ENCODE data around the gene SCUBE2.
A peak's percentile ranks its signal among the peaks of the same experiment; 100 is the strongest.

SCUBE2 gene

GRCh38 chr11:9092853-9093778 lies 1.7 kb upstream of the SCUBE2 start:
- no peaks in the 10 kb centered on the region for H3K79me2 ChIP-seq (ENCODE audit: control insufficient read depth, insufficient read depth, low read length)
- no peaks in the 10 kb centered on the region for H3K79me1 ChIP-seq (ENCODE audit: low read length)
- H2BK15ac ChIP-seq (replicated peaks; ENCODE audit: low read depth) = no peak overlapping the region
- no peak overlapping the region for H4K8ac ChIP-seq (ENCODE audit: low read depth, low read length)
- no peak overlapping the region for H2BK120ac ChIP-seq (ENCODE audit: low read depth, low read length)
- no peak overlapping the region for H3K9ac ChIP-seq (ENCODE audit: low read length)
- H3K27ac ChIP-seq (ENCODE audit: low read depth, low read length) = no peak overlapping the region
- no peak overlapping the region for H3K23ac ChIP-seq (ENCODE audit: low read length)
- no peak for DNase-seq
- no peak overlapping the region for H3K4me3 ChIP-seq (ENCODE audit: low read length)
- no CpG with 5 or more reads among the region's 10 CpGs for WGBS (ENCODE audit: extremely low coverage, insufficient coverage, low lambda C conversion rate)
- no peak overlapping the region for H2AK5ac ChIP-seq (ENCODE audit: low read length)
- no peak overlapping the region for H3K4ac ChIP-seq (ENCODE audit: low read depth, low read length)
- no peak overlapping the region for H3K18ac ChIP-seq (ENCODE audit: low read length)
- H4K5ac ChIP-seq (ENCODE audit: low read length) = no peak overlapping the region
- H3K36me3 ChIP-seq (ENCODE audit: control insufficient read depth, insufficient read depth, low read length) = no peaks in the 10 kb centered on the region
- no peaks in the 10 kb centered on the region for H3K4me1 ChIP-seq (ENCODE audit: control insufficient read depth, low read depth, low read length)
- H2BK5ac ChIP-seq (ENCODE audit: low read length) = no peak overlapping the region
- H3K27me3 ChIP-seq (ENCODE audit: insufficient read depth, low read length, poor library complexity) = peaks cover 7% of the 10 kb centered on the region
- H3K4me2 ChIP-seq (ENCODE audit: low read length) = no peak overlapping the region
- H3K56ac ChIP-seq (ENCODE audit: low read length) = no peak overlapping the region

GRCh38 chr11:9092072-9092471 lies 673 bp upstream of the SCUBE2 start:
- Histone ChIP-seq H4K8ac (ENCODE audit: low read depth, low read length) (no peak overlapping the region), H3K4me3 (ENCODE audit: low read length) (no peak overlapping the region), H2BK120ac (ENCODE audit: low read depth, low read length) (no peak overlapping the region), H3K79me1 (ENCODE audit: low read length) (no peaks in the 10 kb centered on the region), H2AK5ac (ENCODE audit: low read length) (no peak overlapping the region), H3K23ac (ENCODE audit: low read length) (no peak overlapping the region), H3K56ac (ENCODE audit: low read length) (no peak overlapping the region), H3K36me3 (ENCODE audit: control insufficient read depth, insufficient read depth, low read length) (no peaks in the 10 kb centered on the region), H3K18ac (ENCODE audit: low read length) (no peak overlapping the region), H3K79me2 (ENCODE audit: control insufficient read depth, insufficient read depth, low read length) (no peaks in the 10 kb centered on the region), H3K4ac (ENCODE audit: low read depth, low read length) (no peak overlapping the region), H3K9ac (ENCODE audit: low read length) (no peak overlapping the region), H3K27ac (ENCODE audit: low read depth, low read length) (no peak overlapping the region), H4K5ac (ENCODE audit: low read length) (no peak overlapping the region), H3K27me3 (ENCODE audit: insufficient read depth, low read length, poor library complexity) (peaks cover 7% of the 10 kb centered on the region), H2BK5ac (ENCODE audit: low read length) (no peak overlapping the region), H3K4me2 (ENCODE audit: low read length) (no peak overlapping the region), H2BK15ac (replicated peaks; ENCODE audit: low read depth) (no peak overlapping the region), H3K4me1 (ENCODE audit: control insufficient read depth, low read depth, low read length) (no peaks in the 10 kb centered on the region)
- WGBS (ENCODE audit: extremely low coverage, insufficient coverage, low lambda C conversion rate) = no CpG with 5 or more reads among the region's 4 CpGs
- no peak for DNase-seq

GRCh38 chr11:9090488-9091043 lies 833 bp downstream of the SCUBE2 start:
- Histone ChIP-seq H2BK5ac (ENCODE audit: low read length) (no peak overlapping the region), H4K8ac (ENCODE audit: low read depth, low read length) (no peak overlapping the region), H3K4me1 (ENCODE audit: control insufficient read depth, low read depth, low read length) (no peaks in the 10 kb centered on the region), H2AK5ac (ENCODE audit: low read length) (no peak overlapping the region), H2BK15ac (replicated peaks; ENCODE audit: low read depth) (no peak overlapping the region), H3K27me3 (ENCODE audit: insufficient read depth, low read length, poor library complexity) (peaks cover 7% of the 10 kb centered on the region), H3K56ac (ENCODE audit: low read length) (peak overlapping the region; percentile 12), H3K4me2 (ENCODE audit: low read length) (peak overlapping the region; percentile 43), H3K27ac (ENCODE audit: low read depth, low read length) (no peak overlapping the region), H3K79me2 (ENCODE audit: control insufficient read depth, insufficient read depth, low read length) (no peaks in the 10 kb centered on the region), H3K4ac (ENCODE audit: low read depth, low read length) (no peak overlapping the region), H3K79me1 (ENCODE audit: low read length) (no peaks in the 10 kb centered on the region), H4K5ac (ENCODE audit: low read length) (no peak overlapping the region), H3K23ac (ENCODE audit: low read length) (peak overlapping the region; percentile 51), H3K4me3 (ENCODE audit: low read length) (no peak overlapping the region), H3K18ac (ENCODE audit: low read length) (no peak overlapping the region), H3K36me3 (ENCODE audit: control insufficient read depth, insufficient read depth, low read length) (no peaks in the 10 kb centered on the region), H3K9ac (ENCODE audit: low read length) (peak overlapping the region; percentile 43), H2BK120ac (ENCODE audit: low read depth, low read length) (no peak overlapping the region)
- no peak for DNase-seq
- no CpG with 5 or more reads among the region's 20 CpGs for WGBS (ENCODE audit: extremely low coverage, insufficient coverage, low lambda C conversion rate)

GRCh38 chr11:9089636-9090035 lies 1.8 kb downstream of the SCUBE2 start:
- Histone ChIP-seq H3K79me1 (ENCODE audit: low read length) (no peaks in the 10 kb centered on the region), H3K9ac (ENCODE audit: low read length) (no peak overlapping the region), H3K4me3 (ENCODE audit: low read length) (no peak overlapping the region), H2BK5ac (ENCODE audit: low read length) (no peak overlapping the region), H3K56ac (ENCODE audit: low read length) (no peak overlapping the region), H3K4me2 (ENCODE audit: low read length) (no peak overlapping the region), H2AK5ac (ENCODE audit: low read length) (no peak overlapping the region), H3K27ac (ENCODE audit: low read depth, low read length) (no peak overlapping the region), H2BK15ac (replicated peaks; ENCODE audit: low read depth) (no peak overlapping the region), H3K4me1 (ENCODE audit: control insufficient read depth, low read depth, low read length) (no peaks in the 10 kb centered on the region), H3K36me3 (ENCODE audit: control insufficient read depth, insufficient read depth, low read length) (no peaks in the 10 kb centered on the region), H3K23ac (ENCODE audit: low read length) (no peak overlapping the region), H3K18ac (ENCODE audit: low read length) (no peak overlapping the region), H2BK120ac (ENCODE audit: low read depth, low read length) (no peak overlapping the region), H3K79me2 (ENCODE audit: control insufficient read depth, insufficient read depth, low read length) (no peaks in the 10 kb centered on the region), H4K5ac (ENCODE audit: low read length) (no peak overlapping the region), H4K8ac (ENCODE audit: low read depth, low read length) (no peak overlapping the region), H3K27me3 (ENCODE audit: insufficient read depth, low read length, poor library complexity) (peaks cover 7% of the 10 kb centered on the region), H3K4ac (ENCODE audit: low read depth, low read length) (no peak overlapping the region)
- no peak for DNase-seq
- WGBS (ENCODE audit: extremely low coverage, insufficient coverage, low lambda C conversion rate) = no CpG with 5 or more reads among the region's 6 CpGs

DNA sequence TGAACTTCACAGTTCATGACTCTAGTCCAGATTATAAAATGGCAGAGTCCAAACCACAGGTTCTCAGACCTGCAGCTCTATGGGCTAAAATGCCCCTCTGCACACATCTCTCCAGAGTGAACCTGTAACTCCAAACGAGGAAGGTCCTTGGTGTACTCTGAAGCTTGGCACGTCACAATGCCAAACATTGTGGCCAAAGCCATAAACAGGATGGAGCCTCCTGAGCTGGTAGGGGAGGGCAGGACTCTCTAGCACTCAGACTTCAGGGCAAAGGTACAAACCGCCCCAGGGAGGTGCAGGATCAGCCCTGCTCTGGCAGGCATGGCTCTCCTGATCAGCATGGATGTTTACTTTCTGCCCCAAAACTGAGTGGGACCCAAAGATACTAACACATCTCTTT lies 2.3 kb downstream of the SCUBE2 start:
- Histone ChIP-seq H2AK5ac (ENCODE audit: low read length) (no peak overlapping the region), H3K4me3 (ENCODE audit: low read length) (no peak overlapping the region), H4K8ac (ENCODE audit: low read depth, low read length) (no peak overlapping the region), H3K27me3 (ENCODE audit: insufficient read depth, low read length, poor library complexity) (peaks cover 7% of the 10 kb centered on the region), H3K27ac (ENCODE audit: low read depth, low read length) (no peak overlapping the region), H3K9ac (ENCODE audit: low read length) (no peak overlapping the region), H3K18ac (ENCODE audit: low read length) (no peak overlapping the region), H3K23ac (ENCODE audit: low read length) (no peak overlapping the region), H2BK120ac (ENCODE audit: low read depth, low read length) (no peak overlapping the region), H3K4me2 (ENCODE audit: low read length) (no peak overlapping the region), H3K79me2 (ENCODE audit: control insufficient read depth, insufficient read depth, low read length) (no peaks in the 10 kb centered on the region), H3K4ac (ENCODE audit: low read depth, low read length) (no peak overlapping the region), H3K79me1 (ENCODE audit: low read length) (no peaks in the 10 kb centered on the region), H2BK5ac (ENCODE audit: low read length) (no peak overlapping the region), H3K4me1 (ENCODE audit: control insufficient read depth, low read depth, low read length) (no peaks in the 10 kb centered on the region), H3K56ac (ENCODE audit: low read length) (no peak overlapping the region), H3K36me3 (ENCODE audit: control insufficient read depth, insufficient read depth, low read length) (no peaks in the 10 kb centered on the region), H2BK15ac (replicated peaks; ENCODE audit: low read depth) (no peak overlapping the region), H4K5ac (ENCODE audit: low read length) (no peak overlapping the region)
- no peak for DNase-seq
- WGBS (ENCODE audit: extremely low coverage, insufficient coverage, low lambda C conversion rate) = no CpG with 5 or more reads among the region's 3 CpGs
